Activated CD4-positive, alpha-beta T cell treated with anti-CD3 and anti-CD28 coated beads, Interleukin-2, Interleukin-4, amounts not matched to agents 100 ng/mL and 50 ng/mL, durations not matched to agents 16 hours and 8 hours (primary cell): ENCODE data around the gene CPVL.

Experiments
- DNase-seq: peaks from one replicate; pipeline ENCODE4 v3.0.0-alpha.2; 2020; ENCODE audit warnings: low spot score

Gene CPVL

GRCh38 chr7:29000717-29001076 lies 145.6 kb downstream of the CPVL start:
- DNase-seq, result no peak

- DNase-seq, result no peak
These were observed 146.2 kb downstream of the CPVL start for GRCh38 chr7:28999895-29000716.

GRCh38 chr7:28999427-28999826 lies 146.9 kb downstream of the CPVL start:
- no peak for DNase-seq

- DNase-seq, result no peak
These were observed 148.2 kb downstream of the CPVL start for GRCh38 chr7:28998105-28998504.

- DNase-seq, result no peak
These were observed 149.5 kb downstream of the CPVL start for GRCh38 chr7:28996836-28997235.

GRCh38 chr7:28993371-28993770 lies 153.0 kb downstream of the CPVL start:
- DNase-seq, result no peak

- no peak for DNase-seq
These were observed 153.5 kb downstream of the CPVL start for GRCh38 chr7:28992798-28993197.

- DNase-seq, result no peak
These were observed 156.0 kb downstream of the CPVL start for GRCh38 chr7:28990200-28990960.

GRCh38 chr7:28989211-28989980 lies 156.9 kb downstream of the CPVL start:
- DNase-seq, result no peak

- no peak for DNase-seq
These were observed 157.5 kb downstream of the CPVL start for GRCh38 chr7:28988810-28989209.

GRCh38 chr7:28988091-28988490 lies 158.2 kb downstream of the CPVL start:
- no peak for DNase-seq

GRCh38 chr7:28986765-28987110 lies 159.6 kb downstream of the CPVL start:
- DNase-seq, result no peak

GRCh38 chr7:28986028-28986764 lies 160.1 kb downstream of the CPVL start:
- DNase-seq, result no peak

- no peak for DNase-seq
These were observed 161.7 kb downstream of the CPVL start for GRCh38 chr7:28984631-28985030.

GRCh38 chr7:28984217-28984616 lies 162.1 kb downstream of the CPVL start:
- DNase-seq, result no peak

- DNase-seq, result no peak
These were observed 162.7 kb downstream of the CPVL start for GRCh38 chr7:28983396-28984190.

- no peak for DNase-seq
These were observed 165.2 kb downstream of the CPVL start for GRCh38 chr7:28981161-28981465.

- DNase-seq, result no peak
These were observed 165.7 kb downstream of the CPVL start for GRCh38 chr7:28980451-28981160.

- DNase-seq, result no peak
These were observed 166.6 kb downstream of the CPVL start for GRCh38 chr7:28979776-28980175.

- no peak for DNase-seq
These were observed 168.5 kb downstream of the CPVL start for GRCh38 chr7:28977881-28978280.

GRCh38 chr7:28976022-28976421 lies 170.3 kb downstream of the CPVL start:
- no peak for DNase-seq
